PC-3 (cell line): ENCODE results near the gene TMPRSS11E.

Experiments
- CTCF ChIP-seq: fragments of 300-600 bp; sonication (generic); conservative IDR thresholded peaks from 2 replicates; pipeline ENCODE4 v1.5.1; 2017; ENCODE audit warnings: antibody characterized with exemption, low read depth, mild to moderate bottlenecking, low read length
- EZH2 ChIP-seq: fragments of 300-600 bp; sonication (generic); IDR thresholded peaks from one replicate; pipeline ENCODE4 v1.6.1; 2017; ENCODE audit warnings: antibody characterized with exemption, mild to moderate bottlenecking, low read length; ENCODE audit not compliant: unreplicated experiment
- EZH2phosphoT487 ChIP-seq: fragments of 300-600 bp; sonication (generic); IDR thresholded peaks from 2 replicates; pipeline ENCODE4 v1.6.1; 2018; ENCODE audit warnings: mild to moderate bottlenecking, antibody characterized with exemption, low read length, borderline replicate concordance

- TF ChIP-seq EZH2phosphoT487: no peak
- no peak for TF ChIP-seq CTCF
- no peak for TF ChIP-seq EZH2
Measured at GRCh38 chr4:68401231-68401630, 46.0 kb upstream of the TMPRSS11E start.
